Measurements from ENCODE around the gene PILRA. TPM values are rescaled to one million over a fixed set of nuclear protein-coding genes. Genes with fewer than 3 reads are reported as not detected.
"Not testable (repeated sequence)": the region's sequence is repeated elsewhere in the genome, so short reads cannot be mapped to it uniquely, and the experiment has no call there.

Gene PILRA
- total RNA-seq: 9.6 and 9.9 TPM in 2 replicates

- Mint-ChIP-seq H3K4me3 (no peak within 1 kb of the TSS), H3K9me3 (no peaks in the 10 kb centered on the region), H3K27me3 (ENCODE audit: insufficient read depth) (no peaks in the 10 kb centered on the region), H3K27ac (peak within 1 kb of the TSS; percentile 71), H3K4me1 (ENCODE audit: low read depth) (peaks cover 26% of the 10 kb centered on the region), H3K36me3 (ENCODE audit: low read depth) (peaks cover 3% of the 10 kb centered on the region)
- DNase-seq (ENCODE audit: low spot score): no peak
- intact Hi-C loops (cut with micrococcal nuclease): loop anchor here (2.0 kb wide), 1 partner anchor 33 kb away; no protein-coding TSS in a partner anchor
Measured at GRCh38 chr7:100373261-100373831, at the start of gene PILRA. PILRA (plus strand) TSS chr7:100373487; CDS start chr7:100373657, 170 bp downstream.

DNA sequence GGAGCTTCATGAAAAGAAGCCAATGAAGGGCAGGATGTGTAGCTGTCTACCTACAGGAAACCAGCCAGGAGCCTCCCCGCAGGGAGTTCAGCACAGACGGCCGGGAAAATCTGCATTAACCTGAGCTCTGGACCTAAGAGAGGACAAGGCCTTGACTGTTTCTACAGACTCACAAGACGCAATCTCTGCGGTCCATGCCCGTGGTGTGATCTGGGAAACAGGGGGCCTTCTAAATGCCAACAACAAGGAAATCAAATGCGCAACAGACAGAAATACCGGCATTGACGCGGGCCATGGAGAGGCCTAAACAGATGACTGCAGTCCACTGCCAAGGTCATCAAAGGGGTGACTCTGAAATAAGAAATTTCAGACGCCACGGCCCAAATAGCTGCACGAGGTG is 49.1 kb upstream of the PILRA start:
- intact Hi-C loops (cut with micrococcal nuclease); H3K4me3 Mint-ChIP-seq; DNase-seq (ENCODE audit: low spot score); H3K27me3 Mint-ChIP-seq (ENCODE audit: insufficient read depth); H3K27ac Mint-ChIP-seq; H3K9me3 Mint-ChIP-seq; H3K4me1 Mint-ChIP-seq (ENCODE audit: low read depth): not testable (repeated sequence)
- H3K36me3 Mint-ChIP-seq (ENCODE audit: low read depth): peaks cover 16% of the 10 kb centered on the region

- H3K27ac Mint-ChIP-seq; H3K27me3 Mint-ChIP-seq (ENCODE audit: insufficient read depth); H3K4me1 Mint-ChIP-seq (ENCODE audit: low read depth); H3K4me3 Mint-ChIP-seq; intact Hi-C loops (cut with micrococcal nuclease); DNase-seq (ENCODE audit: low spot score); H3K9me3 Mint-ChIP-seq: not testable (repeated sequence)
- peaks cover 13% of the 10 kb centered on the region for H3K36me3 Mint-ChIP-seq (ENCODE audit: low read depth)
Measured at GRCh38 chr7:100325671-100326070, 47.6 kb upstream of the PILRA start.

- H3K4me1 Mint-ChIP-seq (ENCODE audit: low read depth); H3K9me3 Mint-ChIP-seq; DNase-seq (ENCODE audit: low spot score); H3K27ac Mint-ChIP-seq; H3K27me3 Mint-ChIP-seq (ENCODE audit: insufficient read depth); intact Hi-C loops (cut with micrococcal nuclease); H3K4me3 Mint-ChIP-seq: not testable (repeated sequence)
- H3K36me3 Mint-ChIP-seq (ENCODE audit: low read depth): peaks cover 12% of the 10 kb centered on the region
Measured at GRCh38 chr7:100326914-100327313, 46.4 kb upstream of the PILRA start.

DNA sequence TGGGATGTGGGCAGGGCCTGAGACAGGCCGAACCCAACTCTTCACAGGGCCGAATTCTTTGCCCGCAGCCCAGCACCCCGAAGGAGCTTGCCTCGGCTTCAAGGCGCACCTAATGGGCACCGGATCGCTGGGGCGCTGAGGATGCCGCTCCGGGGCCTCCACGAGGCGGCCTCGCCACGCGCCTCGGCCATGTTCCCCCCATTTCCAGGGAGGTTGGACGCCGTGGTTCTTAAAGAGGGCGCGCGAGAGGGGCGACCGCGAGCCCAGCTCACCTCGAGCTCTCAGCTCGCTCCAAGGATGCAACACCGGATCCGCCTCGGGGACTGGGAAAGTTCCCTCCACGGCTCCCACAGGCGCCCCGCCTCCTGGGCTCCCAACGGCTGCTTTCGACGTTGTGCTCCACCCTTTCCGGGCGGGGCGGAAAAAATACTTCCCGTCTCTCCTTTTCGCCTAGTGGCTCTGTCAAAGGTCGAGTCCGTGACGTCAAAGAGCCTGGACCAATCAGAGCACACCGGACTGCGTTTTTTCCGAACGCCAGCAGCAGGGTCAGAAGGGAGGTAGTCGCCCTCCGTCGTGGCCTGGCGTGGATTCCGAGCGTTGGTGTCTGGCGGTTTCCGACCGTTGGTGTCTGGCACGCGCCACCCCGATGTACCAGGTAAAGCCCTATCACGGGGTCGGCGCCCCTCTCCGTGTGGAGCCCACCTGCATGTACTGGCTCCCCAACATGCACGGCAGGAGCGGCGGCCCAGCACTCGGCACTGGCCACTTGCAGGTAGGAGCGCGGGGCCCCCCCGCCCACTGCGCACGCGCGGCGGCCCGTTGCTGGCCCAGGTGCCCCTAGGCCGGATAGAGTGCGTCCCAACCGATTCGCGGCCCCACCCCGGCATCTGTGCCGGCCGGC is 37.5 kb upstream of the PILRA start:
- H3K36me3 Mint-ChIP-seq (ENCODE audit: low read depth): peaks cover 19% of the 10 kb centered on the region
- peaks cover 12% of the 10 kb centered on the region for H3K4me1 Mint-ChIP-seq (ENCODE audit: low read depth)
- H3K27me3 Mint-ChIP-seq (ENCODE audit: insufficient read depth); H3K9me3 Mint-ChIP-seq: not testable (repeated sequence)
- peak overlapping the region; percentile 97 for H3K27ac Mint-ChIP-seq
- peak overlapping the region; percentile 92 for H3K4me3 Mint-ChIP-seq
- intact Hi-C loops (cut with micrococcal nuclease): loop anchor here (1.0 kb wide), 1 partner anchor 8 kb away; no protein-coding TSS in a partner anchor
- peak; percentile 89 for DNase-seq (ENCODE audit: low spot score)

GRCh38 chr7:100338083-100338696 is 35.1 kb upstream of the PILRA start:
- DNase-seq (ENCODE audit: low spot score); H3K27ac Mint-ChIP-seq; H3K9me3 Mint-ChIP-seq; H3K27me3 Mint-ChIP-seq (ENCODE audit: insufficient read depth); intact Hi-C loops (cut with micrococcal nuclease): not testable (repeated sequence)
- H3K4me3 Mint-ChIP-seq: peak overlapping the region; percentile 72
- peaks cover 25% of the 10 kb centered on the region for H3K36me3 Mint-ChIP-seq (ENCODE audit: low read depth)
- peaks cover 30% of the 10 kb centered on the region for H3K4me1 Mint-ChIP-seq (ENCODE audit: low read depth)

GRCh38 chr7:100341286-100341685 is 32.0 kb upstream of the PILRA start:
- DNase-seq (ENCODE audit: low spot score); H3K4me3 Mint-ChIP-seq; H3K27ac Mint-ChIP-seq; intact Hi-C loops (cut with micrococcal nuclease); H3K27me3 Mint-ChIP-seq (ENCODE audit: insufficient read depth); H3K9me3 Mint-ChIP-seq: not testable (repeated sequence)
- H3K4me1 Mint-ChIP-seq (ENCODE audit: low read depth): peaks cover 39% of the 10 kb centered on the region
- peaks cover 32% of the 10 kb centered on the region for H3K36me3 Mint-ChIP-seq (ENCODE audit: low read depth)

DNA sequence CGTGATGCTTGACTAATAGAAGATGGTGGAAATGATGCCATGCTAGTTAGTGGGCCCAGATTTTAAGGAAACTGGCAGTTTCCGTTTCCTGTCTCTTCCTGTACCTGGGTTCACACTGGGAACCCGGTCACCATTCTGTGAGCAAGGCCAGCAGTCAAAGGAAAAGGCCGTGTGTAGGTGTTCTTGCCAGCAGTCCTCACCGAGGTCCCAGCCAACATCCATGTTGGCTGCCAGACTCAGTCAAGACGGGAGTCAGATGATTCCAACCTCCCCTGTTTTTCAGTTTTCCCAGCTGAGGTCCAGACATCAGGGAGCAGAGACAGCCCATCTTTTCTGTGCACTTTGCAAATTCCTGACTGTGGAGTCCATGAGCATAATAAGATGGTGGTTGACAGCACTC is 30.5 kb upstream of the PILRA start:
- peaks cover 44% of the 10 kb centered on the region for H3K36me3 Mint-ChIP-seq (ENCODE audit: low read depth)
- H3K4me1 Mint-ChIP-seq (ENCODE audit: low read depth): peaks cover 39% of the 10 kb centered on the region
- no peaks in the 10 kb centered on the region for H3K27me3 Mint-ChIP-seq (ENCODE audit: insufficient read depth)
- intact Hi-C loops (cut with micrococcal nuclease): no loop called here
- no peaks in the 10 kb centered on the region for H3K9me3 Mint-ChIP-seq
- no peak overlapping the region for H3K4me3 Mint-ChIP-seq
- no peak for DNase-seq (ENCODE audit: low spot score)
- no peak overlapping the region for H3K27ac Mint-ChIP-seq

DNA sequence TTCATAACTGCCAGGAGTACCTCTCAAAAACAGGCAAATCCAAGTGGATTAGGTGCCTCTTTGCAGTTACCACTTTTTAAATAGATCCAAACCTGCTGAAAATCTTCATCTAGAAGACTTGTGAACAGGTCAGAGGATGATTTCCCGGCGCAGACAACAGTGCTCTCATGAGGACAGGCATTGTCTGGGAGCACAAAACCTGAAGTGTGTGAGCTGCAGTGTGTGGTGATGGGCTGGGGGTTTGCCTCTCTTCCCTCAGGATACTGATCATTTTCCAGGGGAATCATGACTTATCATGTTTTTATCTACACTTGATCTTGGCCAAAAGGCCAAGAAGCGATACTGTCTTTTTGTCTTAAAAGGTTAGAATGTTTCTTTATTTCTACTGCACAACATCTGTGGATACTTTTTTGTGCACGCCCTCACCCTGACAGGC is 29.1 kb upstream of the PILRA start:
- H3K27ac Mint-ChIP-seq: peak overlapping the region; percentile 90
- H3K9me3 Mint-ChIP-seq; H3K27me3 Mint-ChIP-seq (ENCODE audit: insufficient read depth); DNase-seq (ENCODE audit: low spot score); H3K4me3 Mint-ChIP-seq: not testable (repeated sequence)
- H3K4me1 Mint-ChIP-seq (ENCODE audit: low read depth): peaks cover 35% of the 10 kb centered on the region
- intact Hi-C loops (cut with micrococcal nuclease): loop anchor here (1.0 to 2.0 kb wide), 6 partner anchors 8 to 211 kb away; partner anchors contain the start of gene MEPCE
- peaks cover 42% of the 10 kb centered on the region for H3K36me3 Mint-ChIP-seq (ENCODE audit: low read depth)

- peaks cover 35% of the 10 kb centered on the region for H3K4me1 Mint-ChIP-seq (ENCODE audit: low read depth)
- intact Hi-C loops (cut with micrococcal nuclease): loop anchor here (1.0 to 2.0 kb wide), 6 partner anchors 8 to 212 kb away; partner anchors contain the start of gene MEPCE
- not testable (repeated sequence) for H3K9me3 Mint-ChIP-seq; H3K27me3 Mint-ChIP-seq (ENCODE audit: insufficient read depth)
- DNase-seq (ENCODE audit: low spot score): peak; percentile 79
- peak overlapping the region; percentile 60 for H3K4me3 Mint-ChIP-seq
- H3K36me3 Mint-ChIP-seq (ENCODE audit: low read depth): peaks cover 41% of the 10 kb centered on the region
- peak overlapping the region; percentile 90 for H3K27ac Mint-ChIP-seq
Measured at GRCh38 chr7:100344560-100345287, 28.6 kb upstream of the PILRA start.

- H3K27me3 Mint-ChIP-seq (ENCODE audit: insufficient read depth); H3K9me3 Mint-ChIP-seq: not testable (repeated sequence)
- peaks cover 39% of the 10 kb centered on the region for H3K36me3 Mint-ChIP-seq (ENCODE audit: low read depth)
- intact Hi-C loops (cut with micrococcal nuclease): loop anchor here (2.0 kb wide), 4 partner anchors 52 to 212 kb away; no protein-coding TSS in a partner anchor
- peak overlapping the region; percentile 90 for H3K27ac Mint-ChIP-seq
- H3K4me3 Mint-ChIP-seq: peak overlapping the region; percentile 60
- peaks cover 35% of the 10 kb centered on the region for H3K4me1 Mint-ChIP-seq (ENCODE audit: low read depth)
- peak; percentile 68 for DNase-seq (ENCODE audit: low spot score)
Measured at GRCh38 chr7:100345288-100345672, 28.0 kb upstream of the PILRA start.

DNA sequence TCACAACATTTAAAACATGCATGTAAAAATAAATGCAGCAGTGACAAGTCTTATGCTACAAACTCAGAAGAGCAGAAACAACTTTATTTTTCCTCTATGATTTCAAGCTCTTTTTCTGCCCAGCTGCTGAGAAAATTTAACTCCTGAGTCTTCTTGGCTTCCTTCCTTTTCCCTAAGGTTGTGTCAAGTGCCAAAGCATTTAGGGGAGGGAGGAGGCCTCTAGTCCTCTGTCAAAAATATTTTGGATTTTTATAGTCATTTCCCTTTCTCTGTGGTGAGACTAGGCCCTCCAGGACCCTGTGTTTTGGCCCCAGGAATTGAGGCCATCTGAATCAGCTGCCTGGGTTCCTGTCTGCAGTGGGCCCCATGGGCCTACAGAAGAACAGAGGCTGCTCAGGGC is 26.4 kb upstream of the PILRA start:
- Mint-ChIP-seq H3K4me1 (ENCODE audit: low read depth) (peaks cover 40% of the 10 kb centered on the region), H3K27ac (peak overlapping the region; percentile 55), H3K4me3 (no peak overlapping the region), H3K27me3 (ENCODE audit: insufficient read depth) (no peaks in the 10 kb centered on the region), H3K9me3 (no peaks in the 10 kb centered on the region), H3K36me3 (ENCODE audit: low read depth) (peaks cover 49% of the 10 kb centered on the region)
- no peak for DNase-seq (ENCODE audit: low spot score)
- intact Hi-C loops (cut with micrococcal nuclease): no loop called here

Measured in activated T-helper 1 cell treated with anti-CD3 and anti-CD28 coated beads, Interleukin-12 subunit alpha, Interleukin-12 subunit beta, Interleukin-2, Interleukin-4 antibody, amounts not matched to agents 30 ng/mL and 10 ng/mL and 1 ng/mL, durations not matched to agents 14 hours and 24 hours and 36 hours (primary cell).